GM18505 (cell line): ENCODE results near the gene CD151.

Experiments
- ATAC-seq: cut with Tn5 transposase; IDR thresholded peaks from one replicate; pipeline ENCODE4 v1.9.1; 2021; ENCODE audit not compliant: unreplicated experiment
- POLR2A ChIP-seq: IDR thresholded peaks from 4 replicates; pipeline ENCODE4 v1.6.1; 2011; ENCODE audit warnings: borderline replicate concordance; ENCODE audit not compliant: insufficient read depth, insufficient read length; ENCODE audit errors: extremely low read depth

The CD151 gene

GRCh38 chr11:869399-870126 is 36.8 kb downstream of the CD151 start:
- no peak for TF ChIP-seq POLR2A
- ATAC-seq, result no peak

GRCh38 chr11:870127-870413 is 37.3 kb downstream of the CD151 start:
- no peak for ATAC-seq
- TF ChIP-seq POLR2A, result no peak

DNA sequence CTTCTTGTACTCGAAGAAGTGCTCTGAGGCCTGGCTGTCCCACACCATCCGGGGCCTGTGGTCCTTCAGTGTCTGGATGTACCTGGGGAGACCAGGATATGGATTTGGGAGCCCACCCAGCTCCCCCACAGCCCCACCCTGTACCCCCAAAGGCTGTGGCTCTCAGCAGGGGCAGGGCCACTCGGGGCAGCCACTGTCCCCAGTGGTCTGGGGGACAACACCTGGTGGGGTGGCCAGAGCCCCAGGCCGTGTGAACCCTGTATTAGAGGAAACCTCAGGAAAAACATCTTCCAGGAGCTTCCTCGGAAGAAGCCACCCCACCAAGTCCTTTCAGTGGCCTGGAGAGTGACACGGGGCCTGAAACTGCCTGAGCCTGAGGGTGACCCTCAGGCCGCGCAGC is 37.7 kb downstream of the CD151 start:
- no peak for TF ChIP-seq POLR2A
- no peak for ATAC-seq

GRCh38 chr11:871472-871871 is 38.7 kb downstream of the CD151 start:
- no peak for TF ChIP-seq POLR2A
- ATAC-seq, result no peak

- no peak for TF ChIP-seq POLR2A
- no peak for ATAC-seq
These were observed 40.0 kb downstream of the CD151 start for GRCh38 chr11:872799-873198.

DNA sequence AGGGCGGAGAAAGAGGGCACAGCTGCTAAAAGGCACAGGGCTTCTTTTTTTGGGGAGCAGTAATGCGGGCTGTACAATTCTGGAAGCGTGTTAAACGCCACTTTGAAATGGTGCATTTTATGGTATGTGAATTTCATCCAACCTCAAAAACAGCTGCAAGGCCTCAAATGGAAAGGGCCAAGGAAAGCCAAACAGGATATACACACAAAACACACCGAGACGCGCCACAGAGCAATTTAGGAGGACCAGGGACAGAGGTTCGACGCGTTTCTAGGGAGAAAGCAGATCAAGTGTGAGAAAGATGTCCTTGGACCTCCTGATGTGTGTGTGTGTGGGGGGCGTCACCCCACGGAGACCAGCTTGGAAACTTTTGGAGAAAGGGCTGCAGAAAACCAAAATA is 41.0 kb downstream of the CD151 start:
- ATAC-seq, result no peak
- no peak for TF ChIP-seq POLR2A

DNA sequence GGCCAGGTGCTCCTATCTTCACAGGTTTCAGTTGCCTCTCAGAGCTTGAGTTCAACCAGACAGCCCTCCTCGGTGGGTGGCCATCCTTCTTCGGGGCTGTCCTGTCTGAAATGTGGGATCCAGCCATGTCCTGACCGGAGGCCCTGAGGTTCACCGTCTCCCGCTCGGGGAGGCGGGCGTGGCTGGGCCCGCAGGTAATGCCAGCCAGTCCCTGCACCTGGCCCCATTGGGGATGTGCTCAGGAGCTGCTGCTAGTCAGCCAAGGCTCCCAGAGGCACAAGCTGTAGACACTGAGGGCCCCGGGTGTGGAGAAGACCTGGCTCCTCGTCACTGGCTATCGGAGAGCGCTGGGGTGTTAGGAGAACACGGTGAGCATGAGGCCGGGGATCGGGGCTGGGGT is 42.5 kb downstream of the CD151 start:
- ATAC-seq, result no peak
- no peak for TF ChIP-seq POLR2A

DNA sequence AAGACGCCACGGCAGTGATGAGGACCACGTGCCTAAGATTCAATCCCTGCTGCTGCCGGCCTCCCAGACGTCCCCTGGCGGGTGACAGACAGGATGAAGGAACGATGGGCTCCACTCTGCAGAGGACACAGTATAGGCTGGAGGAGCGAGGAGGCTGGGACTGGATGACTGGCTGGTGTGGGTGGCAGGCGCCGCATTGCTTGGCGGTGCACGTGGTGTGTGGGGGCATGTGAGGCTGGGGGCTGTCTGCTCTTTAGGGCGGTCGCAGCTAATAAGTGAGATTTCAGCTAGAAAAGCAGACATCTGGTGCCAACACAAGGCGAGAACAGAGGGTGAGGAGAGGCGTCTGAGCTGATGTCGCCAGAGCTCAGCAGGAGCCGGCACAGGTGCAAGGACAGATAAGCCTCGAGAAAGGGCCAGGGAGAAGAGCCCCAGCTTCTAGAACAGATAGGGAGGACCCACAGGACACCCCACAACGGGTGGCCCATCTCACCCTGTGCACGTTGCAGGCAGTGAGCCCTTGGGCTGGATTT is 43.1 kb downstream of the CD151 start:
- ATAC-seq, result no peak

GRCh38 chr11:876545-876944 is 43.8 kb downstream of the CD151 start:
- TF ChIP-seq POLR2A, result no peak
- ATAC-seq, result no peak

More for the DNA sequence above, 43.1 kb downstream of the CD151 start:
- no peak for TF ChIP-seq POLR2A

- no peak for ATAC-seq
- no peak for TF ChIP-seq POLR2A
These were observed 44.8 kb downstream of the CD151 start for GRCh38 chr11:877565-877964.

GRCh38 chr11:880447-880846 is 47.7 kb downstream of the CD151 start:
- no peak for TF ChIP-seq POLR2A
- ATAC-seq, result no peak

DNA sequence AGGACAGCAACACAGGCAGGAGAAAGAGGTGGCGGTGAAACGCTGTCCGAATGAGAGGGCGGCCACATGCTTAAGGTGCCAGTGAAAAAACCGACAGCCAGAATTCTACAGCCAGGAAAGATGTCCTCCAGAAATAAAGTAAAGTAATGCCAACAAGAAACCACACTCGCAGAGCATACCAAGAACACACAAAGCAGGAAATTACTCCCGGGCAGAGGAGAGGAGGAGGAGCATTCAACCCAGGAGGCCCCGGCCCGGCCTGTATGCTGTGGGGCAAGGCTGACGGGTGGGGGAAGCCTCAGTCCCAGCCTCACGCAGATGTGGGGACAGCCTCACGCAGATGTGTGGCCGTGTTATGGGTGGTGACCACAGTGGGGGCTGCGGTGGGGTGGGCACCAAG is 49.8 kb downstream of the CD151 start:
- TF ChIP-seq POLR2A, result no peak
- no peak for ATAC-seq

GRCh38 chr11:883527-883926 is 50.8 kb downstream of the CD151 start:
- ATAC-seq, result no peak
- no peak for TF ChIP-seq POLR2A

DNA sequence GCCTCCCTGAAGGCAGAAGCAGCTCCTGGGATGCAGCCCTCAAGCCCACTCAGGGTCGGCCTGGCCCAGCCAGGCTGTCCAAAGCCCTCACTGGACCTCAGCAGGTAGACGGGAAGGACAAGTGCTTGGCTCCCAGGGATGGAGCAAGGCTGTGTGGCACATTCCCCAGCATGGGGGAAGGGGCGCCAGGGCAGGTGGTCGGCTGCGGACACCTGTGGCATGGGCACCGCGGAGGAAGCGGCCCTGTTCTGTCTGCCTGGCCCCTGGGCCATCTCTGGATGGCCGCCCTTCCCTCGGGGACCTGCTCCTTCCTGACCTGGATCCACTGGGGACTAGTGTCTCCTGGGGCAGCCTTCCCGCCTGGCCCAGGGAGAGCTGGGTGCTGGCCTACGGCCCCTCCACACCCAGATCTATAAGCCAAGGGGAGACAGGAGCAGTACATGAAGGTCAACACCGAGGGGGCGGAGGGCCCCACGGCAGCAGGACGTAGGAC is 51.9 kb downstream of the CD151 start:
- TF ChIP-seq POLR2A, result no peak
- ATAC-seq, result no peak
